Aorta (tissue), 5 donors: ENCODE data around the gene ABCD4. TPM values are rescaled to one million over a fixed set of nuclear protein-coding genes. Genes with fewer than 3 reads are reported as not detected.
"Not testable (repeated sequence)": the region's sequence is repeated elsewhere in the genome, so short reads cannot be mapped to it uniquely, and the experiment has no call there.

Source experiments
- ATAC-seq: fragments of 200-7000 bp; cut with Tn5 transposase; one replicate; pipeline ENCODE4 v1.9.1; 2022; ENCODE audit warnings: moderate library complexity; ENCODE audit not compliant: low FRiP score
- DNase-seq, 2 donors: peaks; one replicate each; pipeline ENCODE4 v3.0.0-alpha.2; 2020
- H3K27ac ChIP-seq, 2 donors: one replicate each; pipeline ENCODE4 v1.5.1; 2013; ENCODE audit warnings: low read length in 2 of 2, mild to moderate bottlenecking in 2 of 2, moderate library complexity in 2 of 2, control low read depth in 1 of 2, inconsistent platforms in 1 of 2, low read depth in 1 of 2
- H3K27me3 ChIP-seq, 2 donors: one replicate each; pipeline ENCODE4 v1.6.1; 2013; ENCODE audit warnings: control low read depth in 1 of 2, low read length in 1 of 2, mild to moderate bottlenecking in 1 of 2, moderate library complexity in 1 of 2; ENCODE audit not compliant: insufficient read depth in 2 of 2, control insufficient read depth in 1 of 2
- H3K36me3 ChIP-seq, 2 donors: one replicate each; pipeline ENCODE4 v1.6.1; 2013; ENCODE audit warnings: control low read depth in 1 of 2, low read length in 1 of 2, mild to moderate bottlenecking in 1 of 2; ENCODE audit not compliant: insufficient read depth in 2 of 2, control insufficient read depth in 1 of 2
- H3K4me1 ChIP-seq, 2 donors: one replicate each; pipeline ENCODE4 v1.6.1; 2013; ENCODE audit warnings: low read length in 2 of 2, control low read depth in 1 of 2, mild to moderate bottlenecking in 1 of 2, moderate library complexity in 1 of 2; ENCODE audit not compliant: insufficient read depth in 2 of 2, control insufficient read depth in 1 of 2
- H3K4me3 ChIP-seq, 2 donors: one replicate each; pipeline ENCODE4 v1.5.1; 2013; ENCODE audit warnings: low read length in 2 of 2, control low read depth in 1 of 2, mild to moderate bottlenecking in 1 of 2
- H3K9me3 ChIP-seq: one replicate; pipeline ENCODE4 v1.6.1; 2013; ENCODE audit warnings: mild to moderate bottlenecking, low read length; ENCODE audit not compliant: control insufficient read depth
- WGBS, 2 donors: extraction: QIAGEN DNeasy Blood & Tissue Kit; methylation state at CpG; one replicate each; pipeline ENCODE4 v1.1.7; 2013; 5-methylcytosine and 5-hydroxymethylcytosine counted together
- intact Hi-C, 2 donors: fragments of 100-400 bp; cut with DNase I; formaldehyde crosslinking; loops; one replicate each; pipeline versions ENCODE4 v1.14.2 to v1.15.0; 2022
- polyA plus RNA-seq, 2 donors: library from polyadenylated mRNA; stranded (reverse); fragments of 200-250 nt; gene quantifications; one replicate each; pipeline ENCODE4 v1.2.3, GENCODE V29; 2013
- total RNA-seq, 2 donors: library from RNA; stranded (reverse); fragmentation: NEBNext Ultra II Directional; extraction: Animal tissue kit (Norgen Biotek cat#: 25700); gene quantifications; one replicate each; pipeline ENCODE4 v1.2.1, GENCODE V29; 2021
- donor health status: healthy with polysubstance abuse.
- donor health status: Bipolar disorder and iron deficiency.
- donor health status: DM: no; HTN: no; CAD: no.
- donor health status: DM: no; HTN: no; CAD: no.
- donor health status: DM: yes; HTN: yes; CAD: no.

ABCD4 gene
- total and polyA plus RNA-seq, 4 donors, result 10.5 to 102 (median 53.9) TPM

GRCh38 chr14:74347097-74347794 is 44.5 kb upstream of the ABCD4 start:
- no peak overlapping the region for H3K27ac ChIP-seq
- DNase-seq (no peak), ATAC-seq (no peak)
- H3K9me3 ChIP-seq, result no peaks in the 10 kb centered on the region
- H3K4me1 ChIP-seq, result no peaks in the 10 kb centered on the region
- no peak overlapping the region for H3K4me3 ChIP-seq
- no peaks in the 10 kb centered on the region for H3K27me3 ChIP-seq
- intact Hi-C loops, result no loop called here
- 65 to 70% methylated on average over 7 of the region's 7 CpGs for WGBS, 2 donors
- H3K36me3 ChIP-seq, result no peaks in the 10 kb centered on the region

- WGBS, 2 donors, result 62 to 64% methylated on average over 2 of the region's 2 CpGs
- no peak overlapping the region for H3K4me3 ChIP-seq
- no peaks in the 10 kb centered on the region for H3K36me3 ChIP-seq
- intact Hi-C loops, result no loop called here
- no peaks in the 10 kb centered on the region for H3K4me1 ChIP-seq
- ATAC-seq, result no peak
- no peaks in the 10 kb centered on the region for H3K9me3 ChIP-seq
- no peak for DNase-seq
- H3K27me3 ChIP-seq, result no peaks in the 10 kb centered on the region
- no peak overlapping the region for H3K27ac ChIP-seq
Measured at GRCh38 chr14:74346341-74346740, 43.6 kb upstream of the ABCD4 start.

GRCh38 chr14:74333909-74334308 is 31.2 kb upstream of the ABCD4 start:
- Histone ChIP-seq H3K4me3 (no peak overlapping the region), H3K27me3 (no peaks in the 10 kb centered on the region), H3K36me3 (no peaks in the 10 kb centered on the region), H3K9me3 (no peaks in the 10 kb centered on the region), H3K4me1 (no peaks in the 10 kb centered on the region), H3K27ac (no peak overlapping the region)
- 71 to 82% methylated on average over 4 of the region's 4 CpGs for WGBS, 2 donors
- intact Hi-C loops, result no loop called here
- DNase-seq (no peak), ATAC-seq (no peak)

- H3K9me3 ChIP-seq, DNase-seq, H3K4me1 ChIP-seq, H3K27ac ChIP-seq, H3K27me3 ChIP-seq, H3K36me3 ChIP-seq, H3K4me3 ChIP-seq, intact Hi-C loops, ATAC-seq: not testable (repeated sequence)
- 83 to 89% methylated on average over 7 to 9 of the region's 9 CpGs for WGBS, 2 donors
Measured at GRCh38 chr14:74329950-74330552, 27.3 kb upstream of the ABCD4 start.

- H3K4me3 ChIP-seq, result no peak overlapping the region
- intact Hi-C loops, result no loop called here
- 26 to 29% methylated on average over 10 of the region's 10 CpGs for WGBS, 2 donors
- H3K27ac ChIP-seq, result no peak overlapping the region
- no peak for ATAC-seq
- H3K36me3 ChIP-seq, result no peaks in the 10 kb centered on the region
- no peaks in the 10 kb centered on the region for H3K9me3 ChIP-seq
- DNase-seq, result no peak
- H3K4me1 ChIP-seq, result no peaks in the 10 kb centered on the region
- no peaks in the 10 kb centered on the region for H3K27me3 ChIP-seq
Measured at GRCh38 chr14:74326369-74327152, 23.8 kb upstream of the ABCD4 start.

GRCh38 chr14:74325446-74325845 is 22.7 kb upstream of the ABCD4 start:
- no peaks in the 10 kb centered on the region for H3K4me1 ChIP-seq
- WGBS, 2 donors, result 73 to 80% methylated on average over 3 of the region's 3 CpGs
- no peaks in the 10 kb centered on the region for H3K27me3 ChIP-seq
- H3K27ac ChIP-seq, result no peak overlapping the region
- intact Hi-C loops, result no loop called here
- no peak for DNase-seq
- no peak for ATAC-seq
- no peak overlapping the region for H3K4me3 ChIP-seq
- H3K36me3 ChIP-seq, result no peaks in the 10 kb centered on the region
- no peaks in the 10 kb centered on the region for H3K9me3 ChIP-seq

GRCh38 chr14:74324931-74325361 is 22.2 kb upstream of the ABCD4 start:
- Histone ChIP-seq H3K9me3 (no peaks in the 10 kb centered on the region), H3K27me3 (no peaks in the 10 kb centered on the region), H3K36me3 (no peaks in the 10 kb centered on the region), H3K4me1 (no peaks in the 10 kb centered on the region), H3K4me3 (no peak overlapping the region), H3K27ac (no peak overlapping the region)
- intact Hi-C loops, result no loop called here
- DNase-seq (no peak), ATAC-seq (no peak)
- WGBS, 2 donors, result 59 to 60% methylated on average over 3 of the region's 3 CpGs

- DNase-seq (no peak), ATAC-seq (no peak)
- no peaks in the 10 kb centered on the region for H3K36me3 ChIP-seq
- WGBS, 2 donors, result 76 to 87% methylated on average over 4 of the region's 4 CpGs
- no peak overlapping the region for H3K27ac ChIP-seq
- no peaks in the 10 kb centered on the region for H3K9me3 ChIP-seq
- H3K4me3 ChIP-seq, result no peak overlapping the region
- H3K27me3 ChIP-seq, result no peaks in the 10 kb centered on the region
- no peaks in the 10 kb centered on the region for H3K4me1 ChIP-seq
- intact Hi-C loops, result no loop called here
Measured at GRCh38 chr14:74314576-74314975, 11.8 kb upstream of the ABCD4 start.
